GM12878 (cell line): ENCODE data around the gene KIFBP. TPM values are rescaled to one million over a fixed set of nuclear protein-coding genes. Genes with fewer than 3 reads are reported as not detected.

Source experiments
- BCL11A ChIP-seq: IDR thresholded peaks from 2 replicates; pipeline ENCODE4 v1.6.1; 2011; ENCODE audit warnings: low read depth, low read length
- CHD2 ChIP-seq: IDR thresholded peaks from 2 replicates; pipeline ENCODE4 v1.6.1; 2011; ENCODE audit warnings: low read depth, low read length, improper control_type of control experiment, borderline replicate concordance
- ESRRA ChIP-seq: IDR thresholded peaks from 2 replicates; pipeline ENCODE4 v1.6.1; 2012; ENCODE audit warnings: mild to moderate bottlenecking, low read length, improper control_type of control experiment
- FOXK2 ChIP-seq: fragments of 450-650 bp; IDR thresholded peaks from 2 replicates; pipeline ENCODE4 v1.6.1; 2017; ENCODE audit warnings: mild to moderate bottlenecking, moderate library complexity
- GATAD2B ChIP-seq: fragments of 450-650 bp; conservative IDR thresholded peaks from 2 replicates; pipeline ENCODE4 v1.6.1; 2017; ENCODE audit warnings: low read depth, mild to moderate bottlenecking, moderate library complexity
- KDM1A ChIP-seq: fragments of 200-600 bp; sonication (generic); IDR thresholded peaks from 2 replicates; pipeline ENCODE4 v1.6.1; 2016; ENCODE audit warnings: borderline replicate concordance
- MEF2A ChIP-seq: IDR thresholded peaks from 2 replicates; pipeline ENCODE4 v1.6.1; 2011; ENCODE audit warnings: low read depth, mild to moderate bottlenecking, low read length, moderate library complexity; ENCODE audit not compliant: insufficient read depth
- NFIC ChIP-seq: IDR thresholded peaks from 2 replicates; pipeline ENCODE4 v1.6.1; 2012; ENCODE audit warnings: low read depth, mild to moderate bottlenecking, inconsistent platforms, low read length, moderate library complexity
- POU2F2 ChIP-seq: IDR thresholded peaks from 3 replicates; pipeline ENCODE4 v1.6.1; 2011; ENCODE audit warnings: low read depth, mild to moderate bottlenecking, low read length, borderline replicate concordance
- RUNX3 ChIP-seq: IDR thresholded peaks from 2 replicates; pipeline ENCODE4 v1.6.1; 2012; ENCODE audit warnings: low read length, inconsistent platforms
- SMAD1 ChIP-seq: fragments of 450-650 bp; IDR thresholded peaks from 2 replicates; pipeline ENCODE4 v1.6.1; 2018; ENCODE audit warnings: mild to moderate bottlenecking, low read depth; ENCODE audit not compliant: partially characterized antibody
- SMAD5 ChIP-seq: IDR thresholded peaks from 2 replicates; pipeline ENCODE4 v1.6.1; 2016; ENCODE audit warnings: antibody characterized with exemption, low read depth
- SREBF1 ChIP-seq: IDR thresholded peaks from 2 replicates; pipeline ENCODE4 v1.6.1; 2012; ENCODE audit warnings: mild to moderate bottlenecking, low read length
- ZNF207 ChIP-seq: fragments of 450-650 bp; IDR thresholded peaks from 2 replicates; pipeline ENCODE4 v1.6.1; 2014; ENCODE audit warnings: antibody characterized with exemption, mild to moderate bottlenecking, borderline replicate concordance
- ZSCAN29 ChIP-seq: fragments of 450-650 bp; IDR thresholded peaks from 2 replicates; pipeline ENCODE4 v1.6.1; 2017; ENCODE audit warnings: mild to moderate bottlenecking, moderate library complexity
- polyA plus RNA-seq, 11 experiments: library from polyadenylated mRNA; depleted of rRNA in 4 of 11; unstranded in 6 of 11; stranded (reverse) in 5 of 11; fragments of >200 nt; fragmentation: Nextera tagmentation in 4 of 11; fragmentation: Illumina TruSeq in 1 of 11; extraction: Ambion mirVana in 4 of 11; extraction: Trizol in 1 of 11; gene quantifications; 1 replicate in 1 of 11; 2 replicates in 10 of 11; pipeline versions ENCODE4 v1.2.1 to v1.2.3, GENCODE V29; 2011 to 2016; ENCODE audit warnings: inconsistent platforms in 2 of 11, missing spikeins in 2 of 11, low read depth in 1 of 11
- total RNA-seq, 4 experiments: library from RNA; depleted of rRNA in 3 of 4; stranded (reverse); fragments of >200 nt in 3 of 4; fragmentation: Illumina TruSeq in 1 of 4; extraction: Trizol in 1 of 4; gene quantifications; 2 replicates each; pipeline versions ENCODE4 v1.2.1 to v1.2.3, GENCODE V29; 2013 to 2021
- TF ChIP-seq, protein P1 (sequence below): fragments of 450-650 bp; IDR thresholded peaks from 2 replicates; pipeline ENCODE4 v1.6.1; 2017; ENCODE audit warnings: antibody characterized with exemption, mild to moderate bottlenecking, moderate library complexity
- TF ChIP-seq, protein P2 (sequence below): IDR thresholded peaks from 2 replicates; pipeline ENCODE4 v1.6.1; 2011; ENCODE audit warnings: mild to moderate bottlenecking, low read depth, low read length, moderate library complexity; ENCODE audit not compliant: insufficient replicate concordance
- TF ChIP-seq, protein P3 (sequence below): IDR thresholded peaks from 2 replicates; pipeline ENCODE4 v1.6.1; 2012; ENCODE audit warnings: low read depth, low read length, improper control_type of control experiment
- TF ChIP-seq, protein P4 (sequence below): fragments of 450-650 bp; conservative IDR thresholded peaks from 2 replicates; pipeline ENCODE4 v1.6.1; 2017; ENCODE audit warnings: mild to moderate bottlenecking, moderate library complexity
- TF ChIP-seq, protein P5 (sequence below): IDR thresholded peaks from 2 replicates; pipeline ENCODE4 v1.6.1; 2011; ENCODE audit warnings: low read depth, mild to moderate bottlenecking, low read length, moderate library complexity, borderline replicate concordance; ENCODE audit errors: extremely low read depth
- TF ChIP-seq, protein P6 (sequence below), 3 experiments: IDR thresholded peaks in 2 of 3; conservative IDR thresholded peaks in 1 of 3; 2 replicates each; pipeline ENCODE4 v1.5.1; 2011; ENCODE audit warnings: low read depth in 3 of 3, low read length in 3 of 3, mild to moderate bottlenecking in 3 of 3, control low read depth in 2 of 3, moderate library complexity in 2 of 3, inconsistent platforms in 1 of 3, mixed read lengths in 1 of 3; ENCODE audit not compliant: control insufficient read depth in 2 of 3, insufficient read depth in 1 of 3; ENCODE audit errors: extremely low read depth in 1 of 3

Gene KIFBP
- total and polyA plus RNA-seq, 10 of the 15 experiments (the other 5 are each of a cell fraction or from before 2014, with no cell fraction given) = 8.6 to 29.5 (median 18.7) TPM

DNA sequence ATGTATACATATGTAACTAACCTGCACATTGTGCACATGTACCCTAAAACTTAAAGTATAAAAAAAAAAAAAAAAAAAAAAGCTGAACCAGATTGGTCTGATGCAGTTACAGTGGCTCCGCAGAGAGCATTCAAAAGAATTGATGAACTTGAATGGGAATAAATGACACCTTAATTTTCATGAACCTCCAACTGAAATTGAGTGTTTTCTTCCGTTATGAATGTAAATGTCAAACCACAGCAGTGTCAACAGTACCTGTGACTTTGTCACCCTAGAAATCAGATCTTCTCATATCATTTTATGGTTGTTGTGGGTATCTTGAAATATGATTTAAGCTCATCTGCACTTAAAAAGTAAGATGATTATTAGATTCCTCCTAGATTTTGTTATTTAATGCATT, 66.6 kb downstream of the KIFBP start (continued):
- TF ChIP-seq, protein P1, sequence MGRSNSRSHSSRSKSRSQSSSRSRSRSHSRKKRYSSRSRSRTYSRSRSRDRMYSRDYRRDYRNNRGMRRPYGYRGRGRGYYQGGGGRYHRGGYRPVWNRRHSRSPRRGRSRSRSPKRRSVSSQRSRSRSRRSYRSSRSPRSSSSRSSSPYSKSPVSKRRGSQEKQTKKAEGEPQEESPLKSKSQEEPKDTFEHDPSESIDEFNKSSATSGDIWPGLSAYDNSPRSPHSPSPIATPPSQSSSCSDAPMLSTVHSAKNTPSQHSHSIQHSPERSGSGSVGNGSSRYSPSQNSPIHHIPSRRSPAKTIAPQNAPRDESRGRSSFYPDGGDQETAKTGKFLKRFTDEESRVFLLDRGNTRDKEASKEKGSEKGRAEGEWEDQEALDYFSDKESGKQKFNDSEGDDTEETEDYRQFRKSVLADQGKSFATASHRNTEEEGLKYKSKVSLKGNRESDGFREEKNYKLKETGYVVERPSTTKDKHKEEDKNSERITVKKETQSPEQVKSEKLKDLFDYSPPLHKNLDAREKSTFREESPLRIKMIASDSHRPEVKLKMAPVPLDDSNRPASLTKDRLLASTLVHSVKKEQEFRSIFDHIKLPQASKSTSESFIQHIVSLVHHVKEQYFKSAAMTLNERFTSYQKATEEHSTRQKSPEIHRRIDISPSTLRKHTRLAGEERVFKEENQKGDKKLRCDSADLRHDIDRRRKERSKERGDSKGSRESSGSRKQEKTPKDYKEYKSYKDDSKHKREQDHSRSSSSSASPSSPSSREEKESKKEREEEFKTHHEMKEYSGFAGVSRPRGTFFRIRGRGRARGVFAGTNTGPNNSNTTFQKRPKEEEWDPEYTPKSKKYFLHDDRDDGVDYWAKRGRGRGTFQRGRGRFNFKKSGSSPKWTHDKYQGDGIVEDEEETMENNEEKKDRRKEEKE = no peak
- no peak for TF ChIP-seq SREBF1
- no peak for TF ChIP-seq FOXK2
- no peak for TF ChIP-seq ZSCAN29
- no peak for TF ChIP-seq MEF2A
- no peak for TF ChIP-seq ZNF207
- no peak for TF ChIP-seq ESRRA
- TF ChIP-seq KDM1A = no peak
- no peak for TF ChIP-seq NFIC
- TF ChIP-seq, protein P2, sequence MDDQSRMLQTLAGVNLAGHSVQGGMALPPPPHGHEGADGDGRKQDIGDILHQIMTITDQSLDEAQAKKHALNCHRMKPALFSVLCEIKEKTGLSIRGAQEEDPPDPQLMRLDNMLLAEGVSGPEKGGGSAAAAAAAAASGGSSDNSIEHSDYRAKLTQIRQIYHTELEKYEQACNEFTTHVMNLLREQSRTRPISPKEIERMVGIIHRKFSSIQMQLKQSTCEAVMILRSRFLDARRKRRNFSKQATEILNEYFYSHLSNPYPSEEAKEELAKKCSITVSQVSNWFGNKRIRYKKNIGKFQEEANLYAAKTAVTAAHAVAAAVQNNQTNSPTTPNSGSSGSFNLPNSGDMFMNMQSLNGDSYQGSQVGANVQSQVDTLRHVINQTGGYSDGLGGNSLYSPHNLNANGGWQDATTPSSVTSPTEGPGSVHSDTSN = no peak
- no peak for TF ChIP-seq POU2F2
- TF ChIP-seq, protein P3, sequence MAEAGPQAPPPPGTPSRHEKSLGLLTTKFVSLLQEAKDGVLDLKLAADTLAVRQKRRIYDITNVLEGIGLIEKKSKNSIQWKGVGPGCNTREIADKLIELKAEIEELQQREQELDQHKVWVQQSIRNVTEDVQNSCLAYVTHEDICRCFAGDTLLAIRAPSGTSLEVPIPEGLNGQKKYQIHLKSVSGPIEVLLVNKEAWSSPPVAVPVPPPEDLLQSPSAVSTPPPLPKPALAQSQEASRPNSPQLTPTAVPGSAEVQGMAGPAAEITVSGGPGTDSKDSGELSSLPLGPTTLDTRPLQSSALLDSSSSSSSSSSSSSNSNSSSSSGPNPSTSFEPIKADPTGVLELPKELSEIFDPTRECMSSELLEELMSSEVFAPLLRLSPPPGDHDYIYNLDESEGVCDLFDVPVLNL = no peak
- TF ChIP-seq SMAD1 = no peak
- TF ChIP-seq BCL11A = peak; percentile 42; the same call in 1 of the 2 replicates
- no peak for TF ChIP-seq SMAD5
- TF ChIP-seq, protein P4, sequence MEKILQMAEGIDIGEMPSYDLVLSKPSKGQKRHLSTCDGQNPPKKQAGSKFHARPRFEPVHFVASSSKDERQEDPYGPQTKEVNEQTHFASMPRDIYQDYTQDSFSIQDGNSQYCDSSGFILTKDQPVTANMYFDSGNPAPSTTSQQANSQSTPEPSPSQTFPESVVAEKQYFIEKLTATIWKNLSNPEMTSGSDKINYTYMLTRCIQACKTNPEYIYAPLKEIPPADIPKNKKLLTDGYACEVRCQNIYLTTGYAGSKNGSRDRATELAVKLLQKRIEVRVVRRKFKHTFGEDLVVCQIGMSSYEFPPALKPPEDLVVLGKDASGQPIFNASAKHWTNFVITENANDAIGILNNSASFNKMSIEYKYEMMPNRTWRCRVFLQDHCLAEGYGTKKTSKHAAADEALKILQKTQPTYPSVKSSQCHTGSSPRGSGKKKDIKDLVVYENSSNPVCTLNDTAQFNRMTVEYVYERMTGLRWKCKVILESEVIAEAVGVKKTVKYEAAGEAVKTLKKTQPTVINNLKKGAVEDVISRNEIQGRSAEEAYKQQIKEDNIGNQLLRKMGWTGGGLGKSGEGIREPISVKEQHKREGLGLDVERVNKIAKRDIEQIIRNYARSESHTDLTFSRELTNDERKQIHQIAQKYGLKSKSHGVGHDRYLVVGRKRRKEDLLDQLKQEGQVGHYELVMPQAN = no peak
- TF ChIP-seq CHD2 = no peak
- TF ChIP-seq, protein P5, sequence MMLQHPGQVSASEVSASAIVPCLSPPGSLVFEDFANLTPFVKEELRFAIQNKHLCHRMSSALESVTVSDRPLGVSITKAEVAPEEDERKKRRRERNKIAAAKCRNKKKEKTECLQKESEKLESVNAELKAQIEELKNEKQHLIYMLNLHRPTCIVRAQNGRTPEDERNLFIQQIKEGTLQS = no peak
- TF ChIP-seq GATAD2B = no peak
- TF ChIP-seq, protein P6, sequence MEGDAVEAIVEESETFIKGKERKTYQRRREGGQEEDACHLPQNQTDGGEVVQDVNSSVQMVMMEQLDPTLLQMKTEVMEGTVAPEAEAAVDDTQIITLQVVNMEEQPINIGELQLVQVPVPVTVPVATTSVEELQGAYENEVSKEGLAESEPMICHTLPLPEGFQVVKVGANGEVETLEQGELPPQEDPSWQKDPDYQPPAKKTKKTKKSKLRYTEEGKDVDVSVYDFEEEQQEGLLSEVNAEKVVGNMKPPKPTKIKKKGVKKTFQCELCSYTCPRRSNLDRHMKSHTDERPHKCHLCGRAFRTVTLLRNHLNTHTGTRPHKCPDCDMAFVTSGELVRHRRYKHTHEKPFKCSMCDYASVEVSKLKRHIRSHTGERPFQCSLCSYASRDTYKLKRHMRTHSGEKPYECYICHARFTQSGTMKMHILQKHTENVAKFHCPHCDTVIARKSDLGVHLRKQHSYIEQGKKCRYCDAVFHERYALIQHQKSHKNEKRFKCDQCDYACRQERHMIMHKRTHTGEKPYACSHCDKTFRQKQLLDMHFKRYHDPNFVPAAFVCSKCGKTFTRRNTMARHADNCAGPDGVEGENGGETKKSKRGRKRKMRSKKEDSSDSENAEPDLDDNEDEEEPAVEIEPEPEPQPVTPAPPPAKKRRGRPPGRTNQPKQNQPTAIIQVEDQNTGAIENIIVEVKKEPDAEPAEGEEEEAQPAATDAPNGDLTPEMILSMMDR (IDR thresholded peaks at IDR 0.05 in 2 of 3, conservative IDR thresholded peaks at IDR 0.05 in 1 of 3; ENCODE audit: control insufficient read depth in 2 of 3, extremely low read depth in 1 of 3, insufficient read depth in 1 of 3, low read depth in 3 of 3, low read length in 3 of 3) = no peak
- TF ChIP-seq RUNX3 = peak; percentile 88
